Memory B cell (primary cell): ENCODE data around the gene WDR41.
"Not testable (repeated sequence)": the region's sequence is repeated elsewhere in the genome, so short reads cannot be mapped to it uniquely, and the experiment has no call there.

ENCODE experiments used
- ATAC-seq: fragments of 150-1000 bp; cut with Tn5 transposase; 2 replicates; pipeline ENCODE4 v1.10.0; 2021; ENCODE audit warnings: low read depth, mild to moderate bottlenecking, moderate library complexity
- DNase-seq, 2 donors: peaks; one replicate each; pipeline ENCODE4 v3.0.0; 2022; ENCODE audit warnings: low spot score in 2 of 2
- H3K27ac Mint-ChIP-seq: one replicate; pipeline ENCODE4 v1.8.0; 2022; ENCODE audit warnings: mild to moderate bottlenecking, moderate library complexity, mixed read lengths
- H3K27me3 Mint-ChIP-seq: one replicate; pipeline ENCODE4 v1.8.0; 2022; ENCODE audit warnings: mixed read lengths
- H3K36me3 Mint-ChIP-seq: one replicate; pipeline ENCODE4 v1.8.0; 2022; ENCODE audit warnings: mild to moderate bottlenecking, mixed read lengths
- H3K4me1 Mint-ChIP-seq: one replicate; pipeline ENCODE4 v1.8.0; 2022; ENCODE audit warnings: mixed read lengths
- H3K4me3 Mint-ChIP-seq: one replicate; pipeline ENCODE4 v1.8.0; 2022; ENCODE audit warnings: mild to moderate bottlenecking, moderate library complexity, mixed read lengths
- H3K9me3 Mint-ChIP-seq: one replicate; pipeline ENCODE4 v1.8.0; 2022; ENCODE audit warnings: mixed read lengths

Gene WDR41

GRCh38 chr5:77383336-77383735 is 108.8 kb downstream of the WDR41 start:
- H3K4me3 Mint-ChIP-seq, H3K36me3 Mint-ChIP-seq, H3K27me3 Mint-ChIP-seq, DNase-seq, ATAC-seq, H3K27ac Mint-ChIP-seq, H3K9me3 Mint-ChIP-seq: not testable (repeated sequence)
- H3K4me1 Mint-ChIP-seq, result peaks cover 10% of the 10 kb centered on the region
